8988T (cell line): ENCODE results near the gene CYP4B1.

Source experiments
- DNase-seq: peaks from one replicate; pipeline ENCODE4 v3.0.0; 2011

CYP4B1 gene

DNA sequence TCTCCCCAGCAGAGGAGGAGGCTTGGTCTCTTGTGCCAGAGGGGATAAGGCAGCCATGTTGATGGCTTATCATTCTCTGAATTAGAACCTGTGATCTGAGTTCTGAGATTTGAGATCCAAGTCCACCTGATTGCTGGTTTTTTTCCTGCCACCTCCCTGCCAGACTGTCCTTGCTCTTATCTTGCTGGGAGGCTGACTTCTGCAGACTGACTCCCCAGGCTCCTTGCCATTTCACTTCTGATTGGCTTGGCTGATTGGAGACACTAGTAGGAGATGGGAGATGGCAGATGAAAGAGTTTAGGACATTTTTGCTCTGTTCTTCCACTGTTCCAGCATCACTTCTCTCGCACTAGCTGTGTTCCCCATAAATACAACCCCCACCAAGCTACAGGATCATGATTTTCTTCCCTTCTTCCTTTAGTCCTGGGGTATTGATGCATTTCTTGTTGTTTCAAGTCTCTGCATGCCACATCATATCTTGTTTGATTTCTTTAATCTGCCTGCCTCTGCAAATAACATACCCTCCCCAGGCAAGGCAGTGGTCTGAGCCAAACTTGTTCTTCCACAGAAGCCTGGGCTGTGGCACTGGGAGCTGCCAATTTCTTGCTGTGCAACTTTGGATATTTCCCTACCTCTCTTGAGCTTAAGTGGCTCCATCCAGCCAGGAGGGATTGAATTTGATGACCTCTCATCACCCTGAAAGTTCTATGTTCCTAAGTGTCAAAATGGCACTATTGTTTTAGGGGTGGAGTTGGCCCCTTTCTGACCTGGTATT lies 963 bp upstream of the CYP4B1 start:
- no peak for DNase-seq

DNA sequence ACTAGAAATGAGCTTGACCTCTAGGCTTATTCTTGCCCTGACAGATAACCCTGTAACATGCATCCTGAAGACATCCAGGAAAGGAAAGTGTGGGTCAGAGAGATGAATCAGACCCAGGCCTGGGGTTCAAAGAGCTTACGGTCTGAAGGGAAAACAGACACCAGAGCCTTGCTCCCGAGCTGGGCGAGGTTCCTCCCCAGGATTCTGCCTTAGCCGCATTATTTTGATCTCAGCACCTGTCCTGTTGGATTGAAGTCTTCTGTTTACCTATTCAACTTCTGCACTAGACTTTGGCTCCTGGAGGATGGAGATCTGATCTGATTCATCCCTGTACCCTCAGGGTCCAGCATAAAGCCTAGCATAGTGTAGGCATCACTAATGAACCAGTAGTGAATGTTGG lies 1.9 kb downstream of the CYP4B1 start:
- DNase-seq: no peak

DNA sequence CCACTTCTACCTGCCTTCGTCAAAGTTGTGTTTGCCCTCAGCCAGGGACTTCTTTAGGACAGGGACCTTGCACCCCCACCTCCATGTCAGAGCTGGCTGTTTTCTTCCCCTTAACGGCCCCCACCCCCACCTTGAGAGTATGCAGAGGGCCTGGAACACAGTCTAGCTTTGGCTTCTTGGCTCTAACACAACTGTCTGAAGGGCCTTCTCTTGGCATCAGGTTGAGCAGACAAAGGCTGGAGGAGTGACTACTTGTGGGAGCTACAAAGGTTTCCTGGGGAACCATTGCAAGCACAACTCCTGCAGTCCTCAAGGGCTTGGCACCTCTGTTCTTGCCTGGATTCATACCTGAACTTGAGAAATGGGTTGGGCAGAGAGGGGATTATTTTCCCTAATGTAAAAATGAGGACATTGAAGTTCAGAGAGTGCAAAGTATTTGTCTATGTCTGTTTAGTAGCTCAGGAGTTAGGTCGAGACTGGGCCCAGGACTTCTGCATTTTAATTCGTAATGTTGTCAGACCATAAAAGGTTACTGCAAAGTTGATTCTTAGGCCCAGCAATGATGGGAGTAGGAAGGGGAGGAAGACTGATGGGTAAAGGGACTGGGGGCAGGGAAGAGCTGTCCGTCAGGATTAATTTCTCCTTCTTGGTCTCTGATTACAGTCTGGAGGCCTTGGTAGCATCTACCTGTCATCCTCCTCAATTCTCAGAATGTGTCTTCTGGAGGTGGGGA lies 2.6 kb downstream of the CYP4B1 start:
- no peak for DNase-seq

DNA sequence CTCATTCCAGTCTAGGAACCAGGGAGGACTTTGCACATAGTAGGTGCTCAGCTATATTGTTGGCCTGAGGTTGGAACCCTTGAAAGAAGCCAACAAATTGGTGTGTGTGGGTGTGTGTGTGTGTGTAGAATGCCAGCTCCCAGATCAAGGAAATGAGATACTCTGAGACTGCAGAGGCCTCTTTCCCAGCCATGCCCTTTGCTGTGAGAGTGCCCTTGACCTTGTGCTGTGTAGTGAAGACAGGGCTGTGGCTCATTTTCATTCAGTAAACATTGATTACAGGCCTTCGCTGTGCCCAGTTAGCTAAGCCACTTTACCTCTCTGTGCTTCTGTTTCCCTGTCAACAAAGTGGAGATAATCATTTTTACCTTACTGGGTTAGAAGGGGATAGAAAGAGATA lies 3.2 kb downstream of the CYP4B1 start:
- no peak for DNase-seq

DNA sequence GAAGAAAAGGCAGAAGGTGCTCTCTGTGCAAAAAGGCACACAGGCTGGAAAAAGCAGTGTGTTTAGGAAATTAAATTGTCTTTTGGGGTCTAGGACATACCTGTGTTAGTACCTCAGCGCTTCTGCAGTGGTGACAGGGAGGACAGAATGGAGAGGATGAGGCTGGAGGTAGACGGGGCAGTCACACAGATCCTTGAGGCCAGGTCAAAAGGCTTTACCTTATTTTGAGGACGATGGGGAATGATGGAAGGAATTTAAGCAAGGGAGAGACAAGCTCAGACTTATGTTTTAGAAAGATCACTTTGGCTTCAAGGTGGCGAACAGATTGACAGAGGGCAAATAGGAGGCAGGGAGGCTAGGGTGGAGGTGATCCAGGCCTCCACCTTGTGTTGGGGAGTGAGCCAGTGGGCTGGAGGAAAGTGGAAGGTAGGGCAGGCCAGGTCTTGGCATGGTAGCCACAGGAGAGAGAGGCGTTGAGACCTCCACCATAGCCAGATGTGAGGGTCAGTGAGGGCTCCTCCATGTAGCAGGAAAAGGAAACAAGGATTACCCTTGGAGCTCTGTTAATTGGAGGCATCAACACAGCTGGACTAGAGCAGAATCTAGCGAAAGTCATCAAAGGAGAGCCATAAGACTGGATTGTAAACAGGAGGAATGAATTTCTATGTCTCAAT lies 4.2 kb downstream of the CYP4B1 start:
- DNase-seq: no peak

DNA sequence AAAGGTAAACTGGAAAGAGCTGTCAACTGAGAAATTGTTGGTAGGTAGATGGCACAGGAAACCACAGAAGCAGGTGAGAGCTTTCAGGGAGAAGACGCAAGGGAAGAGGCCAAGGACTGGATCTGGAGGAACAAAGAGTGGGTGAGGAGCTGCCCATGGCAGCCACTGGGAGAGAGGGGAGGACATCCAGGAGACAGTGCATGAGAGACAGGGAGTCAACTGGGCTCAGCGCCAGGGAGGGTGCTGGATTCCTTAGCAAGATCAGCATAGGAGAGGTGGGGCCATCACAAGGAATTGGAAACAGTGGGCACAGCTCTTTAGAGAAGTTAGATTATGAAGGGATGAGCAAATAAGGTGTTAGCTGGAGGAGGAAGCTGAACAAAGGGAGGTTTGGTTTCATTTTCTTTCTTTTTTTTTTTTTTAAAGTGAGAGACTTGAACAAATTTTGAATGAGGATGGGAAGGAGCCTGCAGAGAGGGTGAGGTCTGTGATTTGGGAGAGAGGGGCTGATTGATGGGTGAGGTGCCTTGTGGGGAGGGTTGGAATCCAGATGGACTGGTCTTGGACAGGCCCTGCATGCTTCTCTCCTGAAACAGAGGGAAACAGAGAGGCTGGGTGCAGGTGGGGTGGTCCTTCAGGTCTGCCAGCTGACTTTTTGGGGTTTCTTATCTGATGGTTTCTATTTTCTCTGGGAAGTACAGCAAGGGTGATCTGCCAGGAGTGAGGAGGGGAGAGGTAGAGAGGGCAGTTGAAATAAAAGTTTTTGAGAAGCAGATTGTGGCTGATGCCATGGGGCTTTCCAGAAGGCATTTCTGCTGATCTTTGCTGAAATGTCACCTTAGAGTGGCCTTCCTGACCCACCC lies 5.4 kb downstream of the CYP4B1 start:
- no peak for DNase-seq

DNA sequence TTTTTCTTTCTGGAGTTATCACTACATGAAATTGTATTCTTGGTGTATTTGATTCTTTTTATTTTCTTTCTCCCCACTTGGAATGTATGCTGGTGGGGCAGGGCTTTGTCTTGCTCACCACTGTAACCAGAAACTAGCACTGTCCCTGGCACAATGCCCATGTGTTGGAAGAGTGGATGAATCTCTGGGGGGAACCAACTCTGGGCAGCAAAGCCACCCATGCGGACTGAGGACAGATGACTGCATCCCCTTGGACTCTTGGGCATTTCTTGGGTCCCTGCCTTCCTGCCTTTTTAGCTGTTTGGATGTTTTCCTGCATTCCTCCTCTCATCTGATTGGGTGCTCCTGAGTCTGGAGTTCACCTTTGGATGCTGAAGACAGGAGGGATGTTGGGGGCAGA lies 6.1 kb downstream of the CYP4B1 start:
- no peak for DNase-seq

DNA sequence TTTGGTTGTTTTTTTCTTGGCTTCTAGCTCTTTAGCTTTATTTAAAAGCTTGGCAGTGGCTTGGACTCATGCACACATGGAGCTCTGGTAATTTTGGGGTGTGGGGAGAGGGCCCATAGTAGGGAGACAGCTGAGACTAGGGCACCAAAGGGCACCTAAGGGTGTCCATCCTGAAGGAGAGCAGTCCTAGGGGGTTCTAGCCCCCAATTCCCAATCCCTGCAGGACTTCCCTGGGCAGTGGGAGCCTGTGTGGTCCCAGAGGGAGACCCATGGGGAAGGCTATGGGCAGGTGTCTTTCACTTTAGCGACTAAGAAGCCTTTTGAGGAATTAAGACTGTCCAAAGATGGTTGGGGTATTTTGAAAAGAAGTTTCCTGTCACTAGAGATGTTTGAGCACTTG lies 6.9 kb downstream of the CYP4B1 start:
- no peak for DNase-seq

DNA sequence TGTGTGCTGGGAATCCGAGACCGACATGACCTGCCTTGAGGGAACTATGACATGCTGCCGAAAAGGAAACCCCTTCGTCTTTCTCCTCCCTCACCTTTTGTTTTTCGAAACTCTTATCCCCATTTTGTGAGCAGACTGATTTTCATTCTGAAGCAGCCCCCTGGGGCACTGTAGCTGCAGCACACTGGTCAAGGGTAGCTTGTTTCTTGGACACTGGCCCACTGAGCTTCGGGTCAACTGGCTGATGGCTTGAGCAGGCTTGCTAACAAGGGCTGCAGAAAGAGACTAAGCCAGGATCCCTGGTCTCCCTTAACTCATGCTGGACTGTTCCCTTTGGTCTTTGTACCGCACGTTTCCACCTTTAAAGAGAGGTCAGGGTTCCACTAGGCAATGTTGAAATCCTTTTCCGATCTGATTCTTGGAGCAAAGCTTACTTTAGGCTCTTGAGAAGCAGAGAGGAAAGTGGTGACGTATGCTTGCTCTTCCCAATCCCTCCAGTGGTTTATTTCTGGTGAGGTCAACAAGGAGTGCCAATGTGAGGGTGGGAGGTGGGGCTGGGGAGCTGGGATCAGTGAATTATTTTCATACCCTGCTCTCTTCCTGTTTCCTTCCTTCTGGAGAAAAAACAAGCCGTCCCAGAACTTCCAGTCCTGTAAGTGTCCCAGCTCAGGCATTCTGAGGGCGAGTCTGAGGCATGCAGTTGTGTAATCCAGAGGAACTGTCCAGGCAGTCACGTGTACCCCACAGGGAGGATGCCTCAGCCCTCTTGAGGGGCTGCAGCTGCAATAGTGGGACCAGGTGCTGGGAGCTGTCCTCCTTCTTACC lies 7.6 kb downstream of the CYP4B1 start:
- no peak for DNase-seq

DNA sequence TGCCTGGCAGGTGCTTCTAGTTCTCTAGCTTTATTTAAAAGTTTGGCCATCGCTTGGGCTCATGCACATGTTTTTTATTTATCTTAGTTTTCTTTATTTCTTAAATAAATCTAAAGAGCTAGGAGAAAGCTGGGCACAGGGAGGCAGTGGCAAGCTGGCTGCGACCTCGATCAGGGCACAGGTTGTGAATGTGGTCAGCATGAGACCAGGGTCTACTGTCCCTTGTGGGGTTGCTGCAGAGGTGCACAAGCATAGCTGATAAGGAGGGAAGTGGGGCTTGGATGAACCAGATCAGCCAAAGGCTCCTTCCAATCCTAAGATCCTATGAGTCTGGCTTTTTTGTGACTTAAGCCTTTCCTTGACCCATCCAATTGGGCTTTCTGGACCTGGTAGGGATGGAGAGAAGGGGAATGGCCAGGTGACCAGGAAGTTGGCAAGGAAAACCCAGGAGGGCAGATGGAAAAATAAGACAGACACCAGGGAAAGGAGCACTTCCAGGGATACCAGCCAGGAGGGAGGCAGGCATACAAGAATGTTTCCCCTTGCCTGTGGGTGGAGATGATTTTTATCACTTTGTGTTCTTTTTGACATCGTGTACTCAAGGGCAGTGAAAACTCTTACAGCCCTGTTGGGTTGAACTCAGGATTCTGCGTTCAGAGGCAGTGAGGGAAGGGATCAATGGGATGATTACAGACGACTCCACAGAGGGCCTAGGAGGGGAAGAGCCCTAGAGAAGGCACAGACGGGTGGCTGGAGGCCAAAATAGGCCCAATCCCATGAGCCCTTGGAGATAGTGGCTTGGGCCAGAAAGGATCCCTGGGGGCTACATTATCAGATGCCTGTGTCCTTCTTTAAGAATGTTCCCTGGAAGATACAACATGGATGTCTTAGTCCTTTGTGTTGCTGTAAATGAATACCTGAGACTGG lies 8.5 kb downstream of the CYP4B1 start:
- DNase-seq: no peak

DNA sequence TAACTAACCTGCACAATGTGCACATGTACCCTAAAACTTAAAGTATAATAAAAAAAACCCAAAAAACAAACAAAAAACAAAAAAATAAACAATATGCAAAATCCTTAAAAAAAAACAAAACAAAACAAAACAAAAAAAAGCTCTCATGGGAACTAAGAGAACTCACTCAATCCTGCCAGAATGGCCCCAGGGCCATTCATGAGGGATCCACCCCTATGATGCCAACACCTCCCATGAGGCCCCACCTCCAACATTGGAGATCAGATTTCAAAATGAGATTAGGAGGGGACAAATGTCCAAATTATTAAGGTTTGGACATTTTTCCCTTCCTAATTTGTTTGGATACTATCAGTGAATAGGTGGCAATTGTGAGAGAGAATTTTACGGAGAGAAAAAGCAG lies 10.2 kb downstream of the CYP4B1 start:
- DNase-seq: no peak

DNA sequence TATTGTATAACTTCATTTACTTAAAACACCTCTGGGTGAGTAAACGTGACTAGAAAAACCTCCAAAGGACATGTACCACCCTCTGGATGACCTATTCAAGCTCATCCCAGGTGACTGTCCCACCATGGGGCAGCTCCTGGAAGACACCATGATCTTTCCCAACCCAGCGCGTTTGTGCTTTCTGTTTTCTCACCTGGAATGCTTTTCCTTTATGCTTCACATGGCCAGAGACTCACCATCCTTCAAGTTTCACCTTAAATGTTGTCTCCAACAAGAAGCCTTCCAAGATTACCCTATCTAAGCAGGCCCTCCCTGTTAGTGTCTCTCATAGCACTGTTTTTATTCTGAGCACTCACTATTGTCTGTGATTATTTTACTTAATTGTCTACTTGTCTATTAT lies 11.1 kb downstream of the CYP4B1 start:
- DNase-seq: no peak

DNA sequence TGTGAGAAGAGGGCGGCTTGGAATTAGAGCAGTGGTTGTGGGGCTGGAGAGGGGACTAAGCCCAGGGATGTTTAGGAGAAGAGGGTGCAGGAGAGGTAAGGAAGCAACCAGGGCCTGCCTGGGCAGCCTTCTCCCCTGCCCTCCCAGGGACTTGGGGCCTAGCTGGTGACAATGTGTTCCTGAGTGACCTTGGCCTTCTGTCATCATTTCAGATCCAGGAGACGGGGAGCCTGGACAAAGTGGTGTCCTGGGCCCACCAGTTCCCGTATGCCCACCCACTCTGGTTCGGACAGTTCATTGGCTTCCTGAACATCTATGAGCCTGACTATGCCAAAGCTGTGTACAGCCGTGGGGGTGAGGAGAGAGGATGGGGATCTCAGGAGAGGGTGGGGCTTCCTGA lies 11.8 kb downstream of the CYP4B1 start:
- DNase-seq: no peak

DNA sequence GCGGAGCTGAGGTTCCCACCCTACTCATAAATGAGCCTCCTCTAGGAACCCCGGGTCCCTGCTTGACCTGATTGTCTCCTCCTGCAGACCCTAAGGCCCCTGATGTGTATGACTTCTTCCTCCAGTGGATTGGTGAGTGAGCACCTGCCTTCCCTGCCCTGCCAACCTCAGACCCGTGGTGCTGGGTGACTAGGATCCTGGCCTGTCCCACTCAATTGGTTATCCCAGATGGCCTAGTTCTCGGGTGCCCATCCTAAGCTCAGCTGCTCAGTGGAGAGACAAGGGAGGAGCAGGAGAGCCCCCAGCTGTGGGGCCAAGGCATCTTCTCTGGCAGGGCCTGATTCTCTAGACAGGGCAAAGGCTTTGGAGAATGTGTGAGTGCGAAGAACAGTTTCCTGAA lies 12.2 kb downstream of the CYP4B1 start:
- no peak for DNase-seq

DNA sequence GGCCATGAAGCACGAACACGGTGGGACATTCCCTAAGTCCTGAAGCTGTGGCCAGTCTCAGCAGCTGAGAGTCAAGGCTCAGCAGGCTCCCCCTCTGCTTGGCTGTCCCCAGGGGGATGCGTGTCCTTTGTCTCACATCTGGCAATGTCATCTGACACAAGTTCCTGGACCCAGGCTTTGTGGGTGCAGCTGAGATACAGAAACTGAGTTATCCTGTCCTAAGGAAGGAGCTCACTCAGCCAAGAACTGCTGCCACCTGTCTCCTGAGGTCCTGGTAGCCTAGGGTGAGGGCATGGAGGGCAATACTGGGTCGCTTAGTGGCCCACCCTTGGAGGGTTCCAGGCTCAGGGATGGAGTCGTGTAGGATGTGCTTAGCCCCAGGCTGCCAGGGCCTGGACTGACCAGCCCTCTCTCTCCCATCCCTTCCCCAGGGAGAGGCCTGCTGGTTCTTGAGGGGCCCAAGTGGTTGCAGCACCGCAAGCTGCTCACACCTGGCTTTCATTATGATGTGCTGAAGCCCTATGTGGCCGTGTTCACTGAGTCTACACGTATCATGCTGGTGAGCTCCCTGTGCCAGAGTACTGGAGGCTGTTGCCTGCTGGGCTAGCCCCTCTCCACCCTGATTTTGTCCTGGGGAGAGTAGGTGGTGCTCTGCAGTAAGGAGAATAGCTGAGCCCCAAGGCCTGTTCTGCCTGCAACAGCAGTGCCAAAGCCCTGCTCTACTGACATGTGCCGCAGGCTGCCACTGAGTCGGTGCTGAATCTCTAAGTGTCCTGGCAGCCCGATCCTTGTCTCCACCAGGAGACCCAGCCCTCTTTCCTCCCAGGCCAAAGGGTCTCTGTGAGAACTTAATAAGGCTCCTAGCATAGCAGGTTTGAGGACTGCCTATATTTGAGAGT lies 13.5 kb downstream of the CYP4B1 start:
- no peak for DNase-seq

DNA sequence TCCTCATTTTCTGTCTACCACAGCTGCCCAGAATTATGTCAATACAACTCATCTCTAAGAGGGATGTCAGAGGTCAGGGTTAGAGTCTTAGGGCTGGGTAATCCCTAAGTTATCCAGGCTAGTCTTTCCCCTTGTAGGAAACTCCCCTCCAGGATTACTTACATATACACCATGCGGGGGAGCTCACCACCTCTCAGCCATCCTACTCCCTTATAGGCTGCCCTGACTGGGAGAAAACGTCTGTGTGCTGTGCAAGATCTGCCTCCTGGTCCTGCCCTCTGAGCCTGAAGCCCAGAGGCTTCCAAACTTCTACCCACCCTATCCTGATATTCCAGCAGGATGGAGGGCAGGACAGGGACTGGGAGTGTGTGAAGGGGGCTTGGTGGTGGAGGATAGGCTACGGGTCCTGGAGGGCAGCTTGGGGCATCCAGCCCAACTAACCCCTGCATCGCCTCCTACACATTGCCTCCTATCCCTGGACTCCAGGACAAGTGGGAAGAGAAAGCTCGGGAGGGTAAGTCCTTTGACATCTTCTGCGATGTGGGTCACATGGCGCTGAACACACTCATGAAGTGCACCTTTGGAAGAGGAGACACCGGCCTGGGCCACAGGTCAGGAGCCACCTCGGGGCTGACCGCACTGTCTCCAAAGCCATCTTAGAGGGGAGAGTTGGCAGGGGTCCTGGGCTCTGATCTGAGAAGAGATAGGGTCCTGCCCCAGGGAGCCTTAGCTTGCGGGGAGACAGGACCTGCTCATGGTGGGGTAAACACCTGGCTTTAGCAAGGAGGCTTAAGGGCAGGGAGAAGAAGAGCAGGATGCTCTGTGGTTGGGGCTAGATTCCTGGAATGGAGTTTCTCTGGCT lies 14.4 kb downstream of the CYP4B1 start:
- no peak for DNase-seq

DNA sequence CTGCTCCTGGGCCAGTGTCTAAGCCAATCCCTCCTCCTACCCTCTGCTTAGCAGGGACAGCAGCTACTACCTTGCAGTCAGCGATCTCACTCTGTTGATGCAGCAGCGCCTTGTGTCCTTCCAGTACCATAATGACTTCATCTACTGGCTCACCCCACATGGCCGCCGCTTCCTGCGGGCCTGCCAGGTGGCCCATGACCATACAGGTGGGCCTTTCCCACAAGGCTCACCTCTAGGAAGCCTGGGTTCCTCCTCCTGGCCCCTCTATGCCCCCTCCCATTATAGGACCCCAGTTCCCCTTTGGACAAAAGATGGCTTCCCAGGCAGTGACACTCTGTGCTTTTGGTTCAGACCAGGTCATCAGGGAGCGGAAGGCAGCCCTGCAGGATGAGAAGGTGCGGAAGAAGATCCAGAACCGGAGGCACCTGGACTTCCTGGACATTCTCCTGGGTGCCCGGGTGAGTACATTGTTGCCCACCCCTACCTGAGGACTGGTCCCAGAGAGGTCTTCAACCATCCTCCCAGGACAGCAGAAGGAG lies 15.1 kb downstream of the CYP4B1 start:
- no peak for DNase-seq

DNA sequence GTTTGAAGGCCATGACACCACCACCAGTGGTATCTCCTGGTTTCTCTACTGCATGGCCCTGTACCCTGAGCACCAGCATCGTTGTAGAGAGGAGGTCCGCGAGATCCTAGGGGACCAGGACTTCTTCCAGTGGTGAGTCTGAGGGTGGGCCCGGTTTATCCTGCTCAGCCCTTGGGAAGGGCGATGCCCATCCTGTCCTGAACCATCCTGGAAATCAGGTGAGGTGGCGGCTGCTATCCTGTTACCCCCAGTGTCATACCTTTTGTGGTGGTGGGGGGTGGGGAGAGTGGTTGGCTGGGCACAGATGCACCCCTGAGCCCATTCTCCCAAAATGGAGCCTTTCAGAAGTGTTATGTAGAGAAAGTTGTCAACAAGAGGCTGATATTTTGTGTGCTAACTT lies 16.3 kb downstream of the CYP4B1 start:
- no peak for DNase-seq

DNA sequence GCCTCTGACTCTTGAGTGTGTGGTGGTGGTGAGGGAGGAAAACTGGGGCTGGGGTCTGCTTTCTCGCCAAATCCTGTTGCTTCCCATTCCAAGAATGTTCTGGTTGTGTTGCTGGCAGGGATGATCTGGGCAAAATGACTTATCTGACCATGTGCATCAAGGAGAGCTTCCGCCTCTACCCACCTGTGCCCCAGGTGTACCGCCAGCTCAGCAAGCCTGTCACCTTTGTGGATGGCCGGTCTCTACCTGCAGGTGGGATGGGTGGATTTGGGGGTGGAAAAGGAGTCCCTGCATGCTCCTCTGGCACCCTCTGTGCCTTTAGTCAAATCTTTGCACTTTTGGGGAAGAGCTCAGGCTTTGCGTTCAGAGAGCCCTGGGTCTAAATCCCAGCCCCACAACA lies 18.1 kb downstream of the CYP4B1 start:
- no peak for DNase-seq
